Right cardiac atrium (tissue), 5 donors: Measurements from ENCODE around the gene FGF9. TPM values are rescaled to one million over a fixed set of nuclear protein-coding genes. Genes with fewer than 3 reads are reported as not detected.

Experiments
- ATAC-seq, 2 donors: fragments of 200-7000 bp; cut with Tn5 transposase; one replicate each; pipeline versions ENCODE4 v1.8.0 to v1.9.1; 2020; ENCODE audit warnings: moderate library complexity in 2 of 2, mild to moderate bottlenecking in 1 of 2
- DNase-seq, 3 donors: peaks; one replicate each; pipeline ENCODE4 v3.0.0-alpha.2; 2020
- H3K27ac ChIP-seq: one replicate; pipeline ENCODE4 v1.5.1; 2013; ENCODE audit warnings: mild to moderate bottlenecking, low read length, control low read depth, moderate library complexity
- H3K27me3 ChIP-seq: one replicate; pipeline ENCODE4 v1.6.1; 2013; ENCODE audit not compliant: control insufficient read depth, insufficient read depth
- H3K4me1 ChIP-seq: one replicate; pipeline ENCODE4 v1.6.1; 2013; ENCODE audit warnings: low read length; ENCODE audit not compliant: control insufficient read depth, insufficient read depth
- H3K4me3 ChIP-seq: one replicate; pipeline ENCODE4 v1.5.1; 2013; ENCODE audit warnings: low read length, control low read depth
- H3K9me3 ChIP-seq: one replicate; pipeline ENCODE4 v1.6.1; 2013; ENCODE audit warnings: low read length; ENCODE audit not compliant: control insufficient read depth
- WGBS: extraction: QIAGEN DNeasy Blood & Tissue Kit; methylation state at CpG from one replicate; pipeline ENCODE4 v1.1.7; 2013; 5-methylcytosine and 5-hydroxymethylcytosine counted together
- intact Hi-C, 4 donors: fragments of 100-400 bp; cut with DNase I; formaldehyde crosslinking; loops; one replicate each; pipeline versions ENCODE4 v1.11.0 to v1.14.0; 2022 to 2023
- polyA plus RNA-seq: library from polyadenylated mRNA; stranded (reverse); fragments of 200-250 nt; gene quantifications from one replicate; pipeline ENCODE4 v1.2.3, GENCODE V29; 2013
- total RNA-seq, 4 donors: library from RNA; stranded (reverse); fragmentation: NEBNext Ultra II Directional; extraction: Animal tissue kit (Norgen Biotek cat#: 25700); gene quantifications; one replicate each; pipeline ENCODE4 v1.2.1, GENCODE V29; 2021
- donor health status: healthy with polysubstance abuse.
- donor health status: DM: no; HTN: yes; CAD: no.
- donor health status: DM: no; HTN: no; CAD: no.
- donor health status: DM: no; HTN: yes; CAD: no; lungs with severe emphysema.
- donor health status: DM: yes; HTN: yes; CAD: no.

The FGF9 gene
- total and polyA plus RNA-seq, 5 donors: 3.6 to 13.0 (median 11.3) TPM

DNA sequence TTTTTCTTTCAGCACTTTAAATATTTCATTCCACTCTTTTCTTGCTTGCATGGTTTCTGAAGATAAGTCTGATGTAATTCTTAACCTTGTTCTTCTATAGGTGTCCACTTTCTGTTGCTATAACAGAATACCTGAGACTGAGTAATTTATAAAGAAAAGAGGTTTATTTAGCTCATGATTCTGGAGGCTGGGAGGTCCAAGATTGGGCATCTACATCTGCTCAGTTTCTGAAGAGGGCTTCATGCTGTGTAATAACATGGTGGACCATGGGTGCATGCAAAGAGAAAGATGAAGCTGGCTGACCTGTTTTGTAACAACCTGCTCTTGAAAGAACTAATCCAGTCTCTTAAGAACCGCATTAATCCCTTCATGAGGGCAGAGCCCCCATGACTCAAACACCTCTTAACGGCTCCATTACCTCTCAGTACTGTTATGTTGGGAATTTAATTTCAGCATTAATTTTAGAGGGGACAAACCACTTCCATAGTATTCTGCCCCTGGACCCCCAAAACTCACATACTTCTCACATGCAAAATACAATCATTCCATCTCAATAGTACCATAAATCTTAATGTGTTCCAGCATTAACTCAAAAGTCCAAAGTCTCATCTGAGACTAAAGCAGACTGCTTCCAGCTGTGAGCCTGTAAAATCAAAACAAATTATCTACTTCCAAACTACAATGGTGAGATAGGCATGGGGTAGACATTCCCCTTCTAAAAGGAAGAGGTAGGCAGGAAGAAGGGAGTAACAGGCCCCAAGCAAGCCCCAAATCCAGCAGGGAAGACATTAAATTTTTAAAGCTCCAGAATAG is 9.6 kb upstream of the FGF9 start:
- Histone ChIP-seq H3K4me3 (no peak overlapping the region), H3K27ac (no peak overlapping the region), H3K4me1 (no peaks in the 10 kb centered on the region), H3K27me3 (no peaks in the 10 kb centered on the region), H3K9me3 (no peaks in the 10 kb centered on the region)
- 91% methylated on average over 2 of the region's 2 CpGs for WGBS
- DNase-seq: no peak
- intact Hi-C loops: no loop called here
- ATAC-seq: no peak

DNA sequence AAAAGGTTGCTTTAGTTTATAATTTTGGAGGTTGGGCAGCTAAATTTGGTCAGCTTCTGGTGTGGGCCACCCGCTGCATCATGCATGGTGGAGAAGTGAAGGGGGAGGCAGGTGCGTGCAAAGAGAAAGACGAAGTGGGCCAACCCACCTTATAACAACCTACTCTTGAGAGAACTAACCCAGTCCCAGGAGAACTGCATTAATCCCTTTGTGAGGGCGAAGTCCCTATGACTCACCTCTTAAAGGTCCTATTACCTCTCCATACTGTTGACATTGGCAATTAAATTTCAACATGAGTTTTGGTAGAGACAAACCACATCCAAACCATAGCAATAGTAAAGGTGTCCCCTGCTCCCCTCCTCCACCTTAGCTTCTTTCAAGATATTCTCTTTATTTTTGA is 7.7 kb upstream of the FGF9 start:
- H3K9me3 ChIP-seq: no peaks in the 10 kb centered on the region
- ATAC-seq (no peak), DNase-seq (no peak)
- intact Hi-C loops: no loop called here
- H3K27ac ChIP-seq: no peak overlapping the region
- WGBS: 91% methylated on average over 4 of the region's 4 CpGs
- H3K4me1 ChIP-seq: no peaks in the 10 kb centered on the region
- no peaks in the 10 kb centered on the region for H3K27me3 ChIP-seq
- H3K4me3 ChIP-seq: no peak overlapping the region

DNA sequence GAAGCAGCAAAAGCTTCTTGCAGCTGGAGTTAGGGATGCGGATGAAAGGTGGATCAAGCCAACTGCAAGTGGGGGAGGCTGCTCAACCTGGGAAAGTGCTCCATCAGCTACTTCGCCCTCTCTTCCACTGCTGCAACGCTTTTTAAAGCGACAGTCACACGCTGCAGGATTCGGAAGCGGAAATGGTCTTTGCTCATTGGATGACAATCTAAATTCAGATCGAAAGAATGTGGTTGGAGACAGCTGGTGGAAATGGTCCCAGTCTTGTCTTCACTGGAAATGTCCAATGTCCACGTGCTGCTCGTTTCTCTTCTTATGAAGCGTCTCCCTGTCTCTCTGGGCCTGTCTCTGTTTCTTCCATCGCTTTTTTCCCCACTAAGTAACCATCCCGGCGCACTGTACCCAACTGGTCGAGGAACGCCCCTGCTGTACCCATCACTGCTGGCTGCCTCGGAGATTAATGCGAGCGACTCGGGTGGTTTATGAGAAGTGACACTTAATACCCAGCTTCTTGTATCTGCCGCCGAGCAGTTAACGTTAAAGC is 2.1 kb upstream of the FGF9 start:
- Histone ChIP-seq H3K9me3 (no peaks in the 10 kb centered on the region), H3K27ac (no peak overlapping the region), H3K27me3 (no peaks in the 10 kb centered on the region), H3K4me1 (peaks cover 4% of the 10 kb centered on the region), H3K4me3 (peak overlapping the region; percentile 75)
- intact Hi-C loops: no loop called here
- DNase-seq (no peak), ATAC-seq (no peak)
- 7% methylated on average over 23 of the region's 23 CpGs for WGBS

DNA sequence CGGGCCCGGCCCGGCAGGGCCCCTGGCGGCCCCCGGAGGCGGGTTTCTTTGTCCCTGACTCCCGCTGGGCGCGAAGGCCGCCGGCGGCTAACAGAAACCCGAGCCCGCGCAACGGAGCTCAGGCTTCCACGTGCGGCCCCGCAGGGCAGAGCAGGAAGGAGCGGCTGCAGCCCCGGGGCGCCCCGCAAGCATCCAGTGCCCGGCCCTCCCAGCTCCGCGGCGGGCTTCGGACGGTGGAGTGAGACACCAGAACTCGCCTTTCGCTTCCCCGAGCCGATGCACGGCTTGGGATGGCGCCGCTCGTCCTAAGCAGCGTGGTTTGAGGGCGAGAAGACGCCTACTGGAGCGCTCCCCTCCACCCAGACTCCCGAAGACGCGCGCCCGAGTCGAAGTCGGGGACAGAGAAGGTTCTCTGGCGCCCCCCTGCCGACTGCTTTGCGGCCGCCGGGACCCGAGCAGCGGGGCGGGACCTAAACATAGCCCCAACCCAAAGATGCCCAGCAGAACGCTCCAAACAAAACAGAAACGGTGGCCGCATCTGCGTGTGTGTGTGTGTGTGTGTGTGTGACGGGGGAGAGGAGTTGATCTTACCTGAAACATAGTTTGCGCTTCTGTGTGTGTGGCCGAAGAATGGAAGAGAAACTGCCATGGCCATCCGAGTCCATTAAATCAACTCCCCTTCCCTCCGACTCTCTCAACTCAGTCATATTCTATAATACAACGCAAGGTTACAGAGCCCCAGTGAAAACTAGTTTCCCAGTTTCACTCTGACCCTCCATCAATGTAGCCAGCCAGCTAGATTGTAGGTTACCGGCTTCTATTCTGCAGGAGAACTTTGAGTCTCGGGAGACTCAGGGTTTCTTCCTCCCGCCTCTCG is 629 bp upstream of the FGF9 start:
- ATAC-seq: peak; percentile 66
- DNase-seq: peak; percentile 60 to 89 (median 84)
- peak overlapping the region; percentile 75 for H3K4me3 ChIP-seq
- peaks cover 4% of the 10 kb centered on the region for H3K4me1 ChIP-seq
- H3K9me3 ChIP-seq: no peaks in the 10 kb centered on the region
- no peaks in the 10 kb centered on the region for H3K27me3 ChIP-seq
- H3K27ac ChIP-seq: no peak overlapping the region
- WGBS: under 1% methylated on average over 70 of the region's 70 CpGs
- intact Hi-C loops: no loop called here

DNA sequence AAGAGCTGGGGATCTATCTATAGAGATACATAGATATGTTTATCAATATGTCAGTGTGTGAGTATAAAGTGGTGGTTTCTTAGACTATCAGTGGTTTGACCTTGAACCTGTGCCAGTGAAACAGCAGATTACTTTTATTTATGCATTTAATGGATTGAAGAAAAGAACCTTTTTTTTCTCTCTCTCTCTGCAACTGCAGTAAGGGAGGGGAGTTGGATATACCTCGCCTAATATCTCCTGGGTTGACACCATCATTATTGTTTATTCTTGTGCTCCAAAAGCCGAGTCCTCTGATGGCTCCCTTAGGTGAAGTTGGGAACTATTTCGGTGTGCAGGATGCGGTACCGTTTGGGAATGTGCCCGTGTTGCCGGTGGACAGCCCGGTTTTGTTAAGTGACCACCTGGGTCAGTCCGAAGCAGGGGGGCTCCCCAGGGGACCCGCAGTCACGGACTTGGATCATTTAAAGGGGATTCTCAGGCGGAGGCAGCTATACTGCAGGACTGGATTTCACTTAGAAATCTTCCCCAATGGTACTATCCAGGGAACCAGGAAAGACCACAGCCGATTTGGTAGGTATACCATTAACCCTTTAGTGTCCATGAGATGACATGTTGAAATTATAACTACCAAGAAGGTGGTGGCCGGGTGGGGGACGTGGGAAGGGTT is 880 bp downstream of the FGF9 start:
- 2% methylated on average over 15 of the region's 15 CpGs for WGBS
- Histone ChIP-seq H3K27ac (no peak overlapping the region), H3K4me3 (peak overlapping the region; percentile 75), H3K9me3 (no peaks in the 10 kb centered on the region), H3K4me1 (peaks cover 4% of the 10 kb centered on the region), H3K27me3 (no peaks in the 10 kb centered on the region)
- intact Hi-C loops: no loop called here
- DNase-seq (peak in 1 of 3 donors; percentile 46), ATAC-seq (no peak)

DNA sequence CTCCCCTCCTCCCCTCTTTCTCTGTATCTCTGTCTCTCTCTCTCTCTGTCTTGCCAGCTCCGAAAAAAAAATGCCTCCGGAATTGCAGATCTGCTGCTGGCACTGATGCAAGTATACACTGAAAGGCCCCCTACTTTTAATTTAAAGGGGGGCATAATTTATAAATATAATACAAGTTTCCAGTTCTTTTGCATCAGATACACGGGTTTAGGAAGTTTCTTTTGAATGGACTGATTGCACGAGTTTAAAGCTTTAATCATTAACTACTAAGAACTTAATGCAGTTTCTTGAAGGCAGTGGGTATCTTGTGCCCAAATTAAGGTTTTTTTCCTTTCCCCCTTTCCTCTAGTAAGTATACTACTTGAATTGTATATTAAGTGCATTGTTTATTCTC is 1.4 kb downstream of the FGF9 start:
- no peaks in the 10 kb centered on the region for H3K27me3 ChIP-seq
- no peaks in the 10 kb centered on the region for H3K9me3 ChIP-seq
- whole genome bisulfite sequencing: 2% methylated on average over 4 of the region's 4 CpGs
- ATAC-seq (no peak), DNase-seq (no peak)
- H3K27ac ChIP-seq: no peak overlapping the region
- peak overlapping the region; percentile 75 for H3K4me3 ChIP-seq
- intact Hi-C loops: no loop called here
- peaks cover 4% of the 10 kb centered on the region for H3K4me1 ChIP-seq

DNA sequence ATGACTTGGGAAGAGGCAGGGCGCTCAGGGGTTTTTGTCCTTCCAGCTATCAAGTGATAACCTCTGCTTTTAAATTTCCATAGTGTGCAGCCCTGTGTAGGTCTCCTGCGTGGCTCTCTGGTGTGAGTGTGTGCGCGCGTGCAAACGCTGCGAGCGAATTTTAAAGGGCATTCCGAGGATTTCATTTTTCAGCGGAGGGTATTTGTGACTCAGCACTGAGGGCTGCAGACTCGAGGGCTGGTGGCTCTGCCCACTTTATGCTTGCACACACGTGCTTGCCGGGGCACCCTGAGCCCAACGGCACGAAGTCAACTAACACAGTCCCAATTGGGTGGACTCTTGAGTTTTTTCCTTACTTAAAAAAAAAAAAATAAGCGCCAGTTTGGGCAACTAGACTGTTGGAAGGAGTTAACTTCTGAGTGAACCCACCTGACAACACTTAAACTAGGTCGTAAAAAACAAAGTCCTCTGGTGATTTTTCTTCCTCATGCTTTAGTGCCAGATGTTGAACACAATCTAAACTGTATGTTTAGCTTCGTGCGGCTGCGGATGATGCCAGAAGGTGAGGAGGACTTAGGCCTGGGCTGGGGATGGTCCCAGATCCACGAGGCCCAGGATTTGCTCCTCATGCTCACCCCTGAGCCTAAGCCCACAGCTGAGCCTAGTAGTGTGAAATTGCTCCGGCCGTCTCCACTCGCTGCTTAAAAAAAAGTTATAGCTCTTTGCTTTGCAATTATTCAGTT is 2.1 kb downstream of the FGF9 start:
- intact Hi-C loops: no loop called here
- H3K9me3 ChIP-seq: no peaks in the 10 kb centered on the region
- H3K4me1 ChIP-seq: peaks cover 4% of the 10 kb centered on the region
- H3K4me3 ChIP-seq: peak overlapping the region; percentile 75
- H3K27me3 ChIP-seq: no peaks in the 10 kb centered on the region
- no peak for DNase-seq
- no peak for ATAC-seq
- 7% methylated on average over 24 of the region's 24 CpGs for WGBS
- H3K27ac ChIP-seq: peak overlapping the region; percentile 53

DNA sequence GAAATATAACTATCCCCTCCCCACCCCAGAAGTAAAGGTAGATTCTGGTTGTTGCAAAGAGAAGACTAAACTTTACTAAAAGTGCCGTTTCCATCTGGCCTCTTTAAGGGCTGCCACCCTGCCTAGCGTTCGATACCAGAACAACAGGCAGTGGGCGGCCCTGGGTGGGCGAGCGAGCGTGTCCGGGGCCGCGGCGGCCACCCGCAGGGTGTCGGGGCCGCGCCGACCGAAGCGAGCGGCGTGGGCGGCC is 2.6 kb downstream of the FGF9 start:
- no peaks in the 10 kb centered on the region for H3K27me3 ChIP-seq
- H3K9me3 ChIP-seq: no peaks in the 10 kb centered on the region
- DNase-seq (no peak), ATAC-seq (no peak)
- intact Hi-C loops: no loop called here
- WGBS: 0% methylated on average over 21 of the region's 21 CpGs
- peak overlapping the region; percentile 75 for H3K27ac ChIP-seq
- H3K4me3 ChIP-seq: peak overlapping the region; percentile 75
- H3K4me1 ChIP-seq: peaks cover 4% of the 10 kb centered on the region

DNA sequence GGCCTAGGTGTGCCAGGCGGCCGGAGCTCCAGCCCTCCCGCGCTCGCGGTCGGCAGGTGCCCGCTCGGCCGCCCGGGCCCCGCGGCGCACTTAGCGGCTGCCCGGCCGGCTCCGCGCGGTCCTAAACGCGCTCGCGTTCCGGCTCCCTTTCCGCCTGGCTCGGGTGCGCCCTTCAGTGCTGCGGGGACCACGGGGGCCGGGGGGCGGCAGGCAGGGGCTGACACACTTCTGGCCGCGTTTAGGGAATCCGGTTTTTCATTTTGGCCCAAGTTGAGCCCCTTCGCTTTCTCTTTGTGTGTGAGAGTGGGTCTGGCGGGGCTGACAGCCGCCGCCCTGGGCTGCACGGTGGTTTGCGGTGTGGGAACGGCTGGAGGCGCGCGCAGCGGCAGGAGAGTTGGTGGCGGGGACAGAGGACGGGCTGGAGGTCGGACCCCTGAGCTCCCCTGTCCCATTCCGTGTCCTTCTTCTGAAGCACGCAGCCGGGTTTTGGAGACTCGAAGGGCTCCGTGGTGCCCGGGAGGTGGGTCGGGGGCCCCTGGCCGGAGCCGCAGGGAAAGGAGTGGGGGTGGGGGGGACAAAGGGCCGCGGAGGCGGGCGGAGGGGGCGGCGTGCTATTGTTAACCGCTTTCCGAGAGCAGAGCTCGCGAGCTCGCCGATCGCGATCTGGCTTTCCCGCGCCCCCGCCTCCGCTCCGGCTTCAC is 3.1 kb downstream of the FGF9 start:
- Histone ChIP-seq H3K4me3 (peak overlapping the region; percentile 75), H3K27ac (peak overlapping the region; percentile 75), H3K9me3 (no peaks in the 10 kb centered on the region), H3K27me3 (no peaks in the 10 kb centered on the region), H3K4me1 (no peaks in the 10 kb centered on the region)
- intact Hi-C loops: no loop called here
- under 1% methylated on average over 77 of the region's 77 CpGs for WGBS
- DNase-seq (peak; percentile 42 to 75 (median 74)), ATAC-seq (peak; percentile 52 to 56)

DNA sequence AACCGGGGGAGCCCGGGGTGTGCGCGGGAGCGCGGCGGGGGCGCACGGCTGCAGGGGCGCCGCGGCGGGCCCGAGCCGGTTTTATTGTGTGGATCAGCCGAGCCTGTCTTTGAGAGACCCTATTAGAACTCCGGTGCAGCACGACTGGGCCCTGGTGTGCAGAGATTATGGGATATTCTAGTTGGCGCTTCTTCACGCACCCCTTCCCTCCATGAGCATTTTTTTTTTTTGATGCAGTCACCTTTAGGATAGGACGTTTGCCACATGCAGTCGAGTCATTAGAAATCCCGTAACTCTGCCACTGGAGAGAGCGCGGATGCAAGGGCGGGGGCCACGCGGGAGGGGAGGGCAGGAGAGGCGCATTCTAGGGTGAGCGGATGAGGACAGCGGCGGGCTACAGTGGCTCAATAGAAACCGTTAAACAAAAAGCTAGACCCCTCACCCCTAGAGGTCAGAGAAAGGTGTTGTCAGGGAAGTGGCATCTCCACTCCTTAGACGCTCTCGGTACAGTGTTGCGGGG is 3.7 kb downstream of the FGF9 start:
- no peaks in the 10 kb centered on the region for H3K27me3 ChIP-seq
- intact Hi-C loops: no loop called here

More for the DNA sequence above, 3.7 kb downstream of the FGF9 start:
- H3K9me3 ChIP-seq: no peaks in the 10 kb centered on the region
- WGBS: 1% methylated on average over 36 of the region's 36 CpGs
- no peak for DNase-seq
- peak overlapping the region; percentile 72 for H3K27ac ChIP-seq
- H3K4me3 ChIP-seq: peak overlapping the region; percentile 75
- no peak for ATAC-seq
- no peaks in the 10 kb centered on the region for H3K4me1 ChIP-seq
